Spleen (tissue), 7 donors: ENCODE results near the gene ZMYM2.

ENCODE experiments used
- CTCF ChIP-seq, 11 experiments: fragments of 200-600 bp in 7 of 11; fragments of 450-650 bp in 4 of 11; sonication (generic) in 4 of 11; IDR thresholded peaks in 8 of 11; conservative IDR thresholded peaks in 3 of 11; 1 replicate in 7 of 11; 2 replicates in 4 of 11; pipeline versions ENCODE4 v1.4.0 to v1.8.0; 2016 to 2021; ENCODE audit warnings: antibody characterized with exemption in 11 of 11, inconsistent platforms in 4 of 11, mild to moderate bottlenecking in 1 of 11
- POLR2A ChIP-seq, 3 donors: fragments of 450-650 bp; IDR thresholded peaks; one replicate each; pipeline ENCODE4 v1.5.1; 2017; ENCODE audit warnings: antibody characterized with exemption in 3 of 3, mild to moderate bottlenecking in 1 of 3
- POLR2AphosphoS5 ChIP-seq, 3 donors: sonication (generic); formaldehyde crosslinking; IDR thresholded peaks; one replicate each; pipeline ENCODE4 v1.5.1; 2017; ENCODE audit warnings: antibody characterized with exemption in 3 of 3
- donor health status: DM: no; HTN: no; CAD: no; lungs with moderate emphysema.
- donor health status: DM: no; HTN: no; CAD: no.
- donor health status: DM: no; HTN: no; CAD: no.

- TF ChIP-seq POLR2AphosphoS5 (IDR thresholded peaks at IDR 0.05), result no peak
- TF ChIP-seq CTCF (IDR thresholded peaks at IDR 0.05 in 8 of 11, conservative IDR thresholded peaks at IDR 0.05 in 3 of 11), result no peak
- no peak for TF ChIP-seq POLR2A (IDR thresholded peaks at IDR 0.05)
Observed at GRCh38 chr13:20106742-20107141, 148.2 kb downstream of the ZMYM2 start.
